B cell (primary cell): ENCODE results near the gene PITX2. TPM values are rescaled to one million over a fixed set of nuclear protein-coding genes. Genes with fewer than 3 reads are reported as not detected.

Experiments
- ATAC-seq: fragments of 200-7000 bp; cut with Tn5 transposase; one replicate; pipeline ENCODE4 v1.10.0; 2021; ENCODE audit warnings: low read depth, mild to moderate bottlenecking, moderate number of reproducible peaks, moderate library complexity
- CTCF ChIA-PET: fragments of 350-600 bp; sonication (Branson Sonifier 250); formaldehyde crosslinking; loops from one replicate; lab custom pipeline; 2021; ENCODE audit warnings: antibody characterized with exemption, inconsistent platforms; lab: Charles Lee
- POLR2A ChIA-PET: fragments of 350-600 bp; sonication (Branson Sonifier 250); formaldehyde crosslinking; loops from one replicate; lab custom pipeline; 2021; ENCODE audit warnings: antibody characterized with exemption; lab: Charles Lee
- DNase-seq: peaks from one replicate; pipeline ENCODE4 v3.0.0; 2013
- H2AFZ ChIP-seq: 2 replicates; pipeline ENCODE4 v1.6.1; 2012; ENCODE audit warnings: mild to moderate bottlenecking, low read depth, low read length; ENCODE audit not compliant: insufficient read depth, poor library complexity, severe bottlenecking
- H3K27ac ChIP-seq, 2 donors: 1 replicate in 1 of 2; 2 replicates in 1 of 2; pipeline ENCODE4 v1.5.1; 2012 to 2013; ENCODE audit warnings: low read length in 2 of 2, mild to moderate bottlenecking in 2 of 2, moderate library complexity in 1 of 2
- H3K27me3 ChIP-seq, 4 experiments: fragments of 200-600 bp in 1 of 4; sonication (generic) in 1 of 4; replicated peaks in 1 of 4; 1 replicate in 2 of 4; 2 replicates in 2 of 4; pipeline versions ENCODE4 v1.6.1 to v1.7.0; 2013 to 2016; ENCODE audit warnings: low read length in 3 of 4, mild to moderate bottlenecking in 2 of 4, mixed read lengths in 1 of 4, moderate library complexity in 1 of 4; ENCODE audit not compliant: insufficient read depth in 4 of 4, control insufficient read depth in 3 of 4; ENCODE audit errors: control extremely low read depth in 1 of 4
- H3K36me3 ChIP-seq, 2 experiments: replicated peaks in 1 of 2; 1 replicate in 1 of 2; 2 replicates in 1 of 2; pipeline versions ENCODE4 v1.6.1 to v1.7.1; 2013; ENCODE audit warnings: low read length in 1 of 2; ENCODE audit not compliant: insufficient read depth in 2 of 2, control insufficient read depth in 1 of 2; ENCODE audit errors: control extremely low read depth in 1 of 2, extremely low read depth in 1 of 2
- H3K4me1 ChIP-seq, 2 donors: fragments of 200-600 bp in 1 of 2; sonication (generic) in 1 of 2; 1 replicate in 1 of 2; 2 replicates in 1 of 2; pipeline versions ENCODE4 v1.5.1 to v1.6.1; 2013 to 2017; ENCODE audit warnings: low read length in 2 of 2; ENCODE audit not compliant: control insufficient read depth in 2 of 2, insufficient read depth in 2 of 2
- H3K4me2 ChIP-seq: replicated peaks from 2 replicates; pipeline ENCODE3; 2012; ENCODE audit warnings: mild to moderate bottlenecking, low read depth, low read length; ENCODE audit not compliant: poor library complexity, severe bottlenecking
- H3K4me3 ChIP-seq, 5 experiments: fragments of 200-600 bp in 1 of 5; sonication (generic) in 1 of 5; 1 replicate in 3 of 5; 2 replicates in 2 of 5; pipeline versions ENCODE4 v1.5.1 to v1.7.0; 2011 to 2016; ENCODE audit warnings: low read length in 4 of 5, mild to moderate bottlenecking in 4 of 5, low read depth in 2 of 5, control low read depth in 1 of 5, moderate library complexity in 1 of 5; ENCODE audit not compliant: insufficient read depth in 1 of 5; ENCODE audit errors: control extremely low read depth in 1 of 5, extremely low read depth in 1 of 5
- H3K79me2 ChIP-seq: fragments of 200-600 bp; sonication (generic); one replicate; pipeline ENCODE4 v1.6.0; 2016; ENCODE audit warnings: low read length; ENCODE audit not compliant: control insufficient read depth, insufficient read depth
- H3K9ac ChIP-seq: fragments of 200-600 bp; sonication (generic); 2 replicates; pipeline ENCODE4 v1.6.1; 2017; ENCODE audit warnings: mild to moderate bottlenecking, low read length, moderate library complexity
- H3K9me3 ChIP-seq, 3 donors: one replicate each; pipeline versions ENCODE4 v1.6.1 to v1.7.1; 2013; ENCODE audit warnings: low read length in 2 of 3; ENCODE audit not compliant: control insufficient read depth in 2 of 3, insufficient read depth in 1 of 3; ENCODE audit errors: control extremely low read depth in 1 of 3
- H4K20me1 ChIP-seq: 2 replicates; pipeline ENCODE4 v1.6.0; 2012; ENCODE audit warnings: mild to moderate bottlenecking, low read length; ENCODE audit not compliant: insufficient read depth, control insufficient read depth, poor library complexity, severe bottlenecking
- H3K27ac Mint-ChIP-seq: one replicate; pipeline ENCODE4 v1.8.0; 2021; ENCODE audit warnings: mixed read lengths
- H3K27me3 Mint-ChIP-seq: one replicate; pipeline ENCODE4 v1.8.0; 2021; ENCODE audit warnings: mixed read lengths
- H3K4me1 Mint-ChIP-seq: one replicate; pipeline ENCODE4 v1.8.0; 2021; ENCODE audit warnings: mixed read lengths
- H3K4me3 Mint-ChIP-seq: one replicate; pipeline ENCODE4 v1.8.0; 2021; ENCODE audit warnings: mixed read lengths
- H3K9me3 Mint-ChIP-seq: one replicate; pipeline ENCODE4 v1.8.0; 2022; ENCODE audit warnings: mixed read lengths; ENCODE audit not compliant: insufficient read depth
- CTCF ChIP-seq: fragments of 200-600 bp; IDR thresholded peaks from one replicate; pipeline ENCODE4 v1.8.0; 2022; ENCODE audit warnings: antibody characterized with exemption, mild to moderate bottlenecking
- EZH2 ChIP-seq: IDR thresholded peaks from 2 replicates; pipeline ENCODE4 v1.6.1; 2012; ENCODE audit warnings: borderline replicate concordance, low read depth, mild to moderate bottlenecking, moderate library complexity, low read length; ENCODE audit not compliant: insufficient read depth, poor library complexity, severe bottlenecking
- WGBS: methylation state at CpG from one replicate; pipeline ENCODE4 v1.1.5; 2013; ENCODE audit warnings: missing lambda C conversion rate; ENCODE audit not compliant: insufficient coverage; 5-methylcytosine and 5-hydroxymethylcytosine counted together
- intact Hi-C: fragments of 100-400 bp; cut with micrococcal nuclease; formaldehyde crosslinking; loops from one replicate; pipeline ENCODE4 v1.10.0; 2022
- polyA plus RNA-seq: library from polyadenylated mRNA; depleted of rRNA; stranded (reverse); fragments of >200 nt; gene quantifications from 2 replicates; pipeline ENCODE4 v1.2.3, GENCODE V29; 2012
- total RNA-seq, 2 donors: library from RNA; stranded (reverse); fragments of 120-200 nt in 1 of 2; gene quantifications; 1 replicate in 1 of 2; 2 replicates in 1 of 2; pipeline versions ENCODE4 v1.2.3 to v1.2.4, GENCODE V29; 2013 to 2022

Gene PITX2
- total and polyA plus RNA-seq, 2 donors (not counting 1 experiment from before 2014, with no cell fraction given) = not detected

- POLR2A ChIA-PET = no interaction called here
- H3K4me1 Mint-ChIP-seq = no peaks in the 10 kb centered on the region
- H3K36me3 ChIP-seq = no peaks in the 10 kb centered on the region
- H3K27ac ChIP-seq = no peak overlapping the region
- peaks cover 37% of the 10 kb centered on the region for H3K27me3 Mint-ChIP-seq
- no peaks in the 10 kb centered on the region for H4K20me1 ChIP-seq
- ATAC-seq (no peak), DNase-seq (no peak)
- no peak overlapping the region for H3K4me2 ChIP-seq
- WGBS = no CpG with 5 or more reads among the region's 2 CpGs
- H3K79me2 ChIP-seq = no peaks in the 10 kb centered on the region
- TF ChIP-seq EZH2 = no peak
- no peak for TF ChIP-seq CTCF
- no peak overlapping the region for H3K27ac Mint-ChIP-seq
- peaks cover 0 to 2% (median 0%) of the 10 kb centered on the region in 4 experiments for H3K27me3 ChIP-seq
- H3K4me3 Mint-ChIP-seq = no peak overlapping the region
- intact Hi-C loops = no loop called here
- no peak overlapping the region for H2AFZ ChIP-seq
- H3K4me1 ChIP-seq = no peaks in the 10 kb centered on the region
- H3K9me3 Mint-ChIP-seq = peaks cover 2% of the 10 kb centered on the region
- CTCF ChIA-PET = no interaction called here
- H3K9ac ChIP-seq = no peak overlapping the region
- no peak overlapping the region for H3K4me3 ChIP-seq
- H3K9me3 ChIP-seq = no peaks in the 10 kb centered on the region
Observed at GRCh38 chr4:110660755-110661154, 37.9 kb upstream of the PITX2 start.

- H3K36me3 ChIP-seq = no peaks in the 10 kb centered on the region
- no peak overlapping the region for H3K9ac ChIP-seq
- ATAC-seq = no peak
- no peak for DNase-seq
- Mint-ChIP-seq H3K4me3 (no peak overlapping the region), H3K27me3 (peaks cover 20% of the 10 kb centered on the region), H3K4me1 (no peaks in the 10 kb centered on the region), H3K27ac (no peak overlapping the region), H3K9me3 (no peaks in the 10 kb centered on the region)
- intact Hi-C loops = no loop called here
- H4K20me1 ChIP-seq = no peaks in the 10 kb centered on the region
- no peak overlapping the region for H3K4me3 ChIP-seq
- peaks cover 0 to 2% (median 0%) of the 10 kb centered on the region in 4 experiments for H3K27me3 ChIP-seq
- peaks cover 0 to 3% (median 0%) of the 10 kb centered on the region in 3 donors for H3K9me3 ChIP-seq
- H3K4me1 ChIP-seq = no peaks in the 10 kb centered on the region
- no peak overlapping the region for H2AFZ ChIP-seq
- TF ChIP-seq CTCF (no peak), EZH2 (no peak)
- ChIA-PET POLR2A (no interaction called here), CTCF (no interaction called here)
- no peak overlapping the region for H3K4me2 ChIP-seq
- no peaks in the 10 kb centered on the region for H3K79me2 ChIP-seq
- H3K27ac ChIP-seq = no peak overlapping the region
Observed at GRCh38 chr4:110654254-110654635, 31.4 kb upstream of the PITX2 start.
